GM23338 (cell line): ENCODE results near the gene TAF4.

Source experiments
- CREB1 ChIP-seq: fragments of 250-450 bp; sonication (Bioruptor Pico); IDR thresholded peaks from 2 replicates; pipeline ENCODE4 v1.5.0; 2020; ENCODE audit warnings: low read depth, mild to moderate bottlenecking, moderate library complexity
- EZH2 ChIP-seq: fragments of 200-600 bp; sonication (generic); IDR thresholded peaks from one replicate; pipeline ENCODE4 v1.8.0; 2017; ENCODE audit warnings: antibody characterized with exemption, mild to moderate bottlenecking, low read depth; ENCODE audit not compliant: unreplicated experiment
- EZH2phosphoT487 ChIP-seq: fragments of 200-600 bp; sonication (generic); IDR thresholded peaks from one replicate; pipeline ENCODE4 v1.8.1; 2018; ENCODE audit warnings: antibody characterized with exemption; ENCODE audit not compliant: unreplicated experiment
- JUNB ChIP-seq: IDR thresholded peaks from one replicate; pipeline ENCODE4 v1.6.1; 2016; ENCODE audit warnings: antibody characterized with exemption; ENCODE audit not compliant: unreplicated experiment
- POLR2AphosphoS5 ChIP-seq: IDR thresholded peaks from 2 replicates; pipeline ENCODE4 v1.6.1; 2016; ENCODE audit warnings: antibody characterized with exemption, low read depth
- TF ChIP-seq, protein P1 (sequence below): IDR thresholded peaks from 2 replicates; pipeline ENCODE4 v1.6.1; 2016; ENCODE audit warnings: antibody characterized with exemption
- TF ChIP-seq, protein P2 (sequence below), 2 experiments: fragments of 200-600 bp in 1 of 2; sonication (generic) in 1 of 2; conservative IDR thresholded peaks; 2 replicates each; pipeline versions ENCODE4 v1.5.1 to v1.6.1; 2016 to 2017; ENCODE audit warnings: antibody characterized with exemption in 2 of 2, low read depth in 2 of 2, mild to moderate bottlenecking in 2 of 2, moderate library complexity in 1 of 2

DNA sequence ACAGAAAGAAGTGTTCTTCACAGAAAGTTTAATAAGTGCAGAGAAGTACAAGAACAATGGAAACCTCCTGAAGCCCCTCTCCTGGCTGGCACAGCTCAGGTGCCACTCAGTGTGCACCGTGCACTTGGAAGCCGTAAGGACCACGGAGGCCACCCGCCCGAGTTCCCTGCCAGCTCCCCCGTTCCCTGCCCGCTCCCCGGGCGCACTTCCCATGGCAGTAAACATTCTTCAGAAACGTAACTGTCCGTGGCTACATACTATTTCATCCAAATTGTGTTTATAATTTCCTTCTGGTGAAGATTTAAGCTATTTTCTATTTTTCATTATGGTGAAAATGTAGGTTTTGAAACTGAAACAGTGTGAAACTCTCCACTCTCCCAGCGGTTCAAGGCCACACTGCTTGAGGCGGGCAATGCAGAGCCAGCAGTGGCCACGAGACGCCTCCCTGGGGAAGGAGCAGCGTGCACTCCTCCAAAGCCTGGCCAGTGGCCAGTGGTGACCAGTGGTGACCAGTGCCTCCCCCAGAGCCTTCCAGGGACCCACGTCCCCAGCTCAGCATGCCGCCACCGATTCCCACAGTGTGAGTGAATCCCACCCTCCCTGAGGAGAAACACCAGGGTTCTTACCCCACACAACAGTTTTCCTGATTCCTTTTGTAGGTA, 46.4 kb downstream of the TAF4 start:
- TF ChIP-seq, protein P1, sequence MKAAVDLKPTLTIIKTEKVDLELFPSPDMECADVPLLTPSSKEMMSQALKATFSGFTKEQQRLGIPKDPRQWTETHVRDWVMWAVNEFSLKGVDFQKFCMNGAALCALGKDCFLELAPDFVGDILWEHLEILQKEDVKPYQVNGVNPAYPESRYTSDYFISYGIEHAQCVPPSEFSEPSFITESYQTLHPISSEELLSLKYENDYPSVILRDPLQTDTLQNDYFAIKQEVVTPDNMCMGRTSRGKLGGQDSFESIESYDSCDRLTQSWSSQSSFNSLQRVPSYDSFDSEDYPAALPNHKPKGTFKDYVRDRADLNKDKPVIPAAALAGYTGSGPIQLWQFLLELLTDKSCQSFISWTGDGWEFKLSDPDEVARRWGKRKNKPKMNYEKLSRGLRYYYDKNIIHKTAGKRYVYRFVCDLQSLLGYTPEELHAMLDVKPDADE: no peak
- TF ChIP-seq EZH2 (no peak), POLR2AphosphoS5 (no peak), JUNB (no peak), CREB1 (CRISPR knock-in tag) (no peak), EZH2phosphoT487 (no peak)
- TF ChIP-seq, protein P2, sequence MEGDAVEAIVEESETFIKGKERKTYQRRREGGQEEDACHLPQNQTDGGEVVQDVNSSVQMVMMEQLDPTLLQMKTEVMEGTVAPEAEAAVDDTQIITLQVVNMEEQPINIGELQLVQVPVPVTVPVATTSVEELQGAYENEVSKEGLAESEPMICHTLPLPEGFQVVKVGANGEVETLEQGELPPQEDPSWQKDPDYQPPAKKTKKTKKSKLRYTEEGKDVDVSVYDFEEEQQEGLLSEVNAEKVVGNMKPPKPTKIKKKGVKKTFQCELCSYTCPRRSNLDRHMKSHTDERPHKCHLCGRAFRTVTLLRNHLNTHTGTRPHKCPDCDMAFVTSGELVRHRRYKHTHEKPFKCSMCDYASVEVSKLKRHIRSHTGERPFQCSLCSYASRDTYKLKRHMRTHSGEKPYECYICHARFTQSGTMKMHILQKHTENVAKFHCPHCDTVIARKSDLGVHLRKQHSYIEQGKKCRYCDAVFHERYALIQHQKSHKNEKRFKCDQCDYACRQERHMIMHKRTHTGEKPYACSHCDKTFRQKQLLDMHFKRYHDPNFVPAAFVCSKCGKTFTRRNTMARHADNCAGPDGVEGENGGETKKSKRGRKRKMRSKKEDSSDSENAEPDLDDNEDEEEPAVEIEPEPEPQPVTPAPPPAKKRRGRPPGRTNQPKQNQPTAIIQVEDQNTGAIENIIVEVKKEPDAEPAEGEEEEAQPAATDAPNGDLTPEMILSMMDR (conservative IDR thresholded peaks at IDR 0.05; ENCODE audit: low read depth in 2 of 2): no peak
